ENCODE results near the gene KCNE5. TPM values are rescaled to one million over a fixed set of nuclear protein-coding genes. Genes with fewer than 3 reads are reported as not detected.
"Not testable (repeated sequence)": the region's sequence is repeated elsewhere in the genome, so short reads cannot be mapped to it uniquely, and the experiment has no call there.

KCNE5 gene
- total RNA-seq = not detected

- no peaks in the 10 kb centered on the region for H3K27me3 ChIP-seq
- TF ChIP-seq, protein P1, sequence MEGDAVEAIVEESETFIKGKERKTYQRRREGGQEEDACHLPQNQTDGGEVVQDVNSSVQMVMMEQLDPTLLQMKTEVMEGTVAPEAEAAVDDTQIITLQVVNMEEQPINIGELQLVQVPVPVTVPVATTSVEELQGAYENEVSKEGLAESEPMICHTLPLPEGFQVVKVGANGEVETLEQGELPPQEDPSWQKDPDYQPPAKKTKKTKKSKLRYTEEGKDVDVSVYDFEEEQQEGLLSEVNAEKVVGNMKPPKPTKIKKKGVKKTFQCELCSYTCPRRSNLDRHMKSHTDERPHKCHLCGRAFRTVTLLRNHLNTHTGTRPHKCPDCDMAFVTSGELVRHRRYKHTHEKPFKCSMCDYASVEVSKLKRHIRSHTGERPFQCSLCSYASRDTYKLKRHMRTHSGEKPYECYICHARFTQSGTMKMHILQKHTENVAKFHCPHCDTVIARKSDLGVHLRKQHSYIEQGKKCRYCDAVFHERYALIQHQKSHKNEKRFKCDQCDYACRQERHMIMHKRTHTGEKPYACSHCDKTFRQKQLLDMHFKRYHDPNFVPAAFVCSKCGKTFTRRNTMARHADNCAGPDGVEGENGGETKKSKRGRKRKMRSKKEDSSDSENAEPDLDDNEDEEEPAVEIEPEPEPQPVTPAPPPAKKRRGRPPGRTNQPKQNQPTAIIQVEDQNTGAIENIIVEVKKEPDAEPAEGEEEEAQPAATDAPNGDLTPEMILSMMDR (IDR thresholded peaks at IDR 0.05) = no peak
- TF ChIP-seq POLR2A (IDR thresholded peaks at IDR 0.05) = no peak
- no peaks in the 10 kb centered on the region for H3K4me1 ChIP-seq
- no peak for DNase-seq
- no peak within 1 kb of the TSS for H3K27ac ChIP-seq
- peak within 1 kb of the TSS in 1 of 4 donors; percentile 21 for H3K4me3 ChIP-seq
- no peaks in the 10 kb centered on the region for H3K9me3 ChIP-seq
- no peaks in the 10 kb centered on the region for H3K36me3 ChIP-seq
Measured at GRCh38 chrX:109624641-109625616, at the start of gene KCNE5. Gene KCNE5 (minus strand): TSS chrX:109625172. CDS start chrX:109625020, 152 bp downstream.

DNA sequence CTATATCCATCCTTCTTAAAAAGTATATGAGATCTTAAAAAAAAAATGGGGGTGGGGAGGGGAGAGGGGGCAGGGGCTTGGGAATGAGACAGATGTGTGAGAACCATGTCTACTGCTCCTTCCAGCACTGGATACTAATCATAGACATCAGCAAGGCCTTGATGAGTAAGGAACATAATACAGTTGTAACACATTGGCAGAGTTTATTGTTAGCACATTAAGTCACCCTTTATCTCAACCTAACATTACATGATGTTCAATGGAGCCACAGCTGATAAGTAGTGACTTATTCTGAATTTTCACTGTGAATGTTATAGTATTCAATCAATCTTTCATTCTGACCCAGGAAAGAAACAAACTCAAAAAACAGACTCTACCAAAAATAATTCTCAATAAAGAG is 47.3 kb upstream of the KCNE5 start:
- no peak for DNase-seq
- TF ChIP-seq, protein P1 (IDR thresholded peaks at IDR 0.05) = no peak
- TF ChIP-seq POLR2A (IDR thresholded peaks at IDR 0.05) = no peak
- no peaks in the 10 kb centered on the region for H3K4me1 ChIP-seq
- no peak overlapping the region for H3K27ac ChIP-seq
- no peaks in the 10 kb centered on the region for H3K9me3 ChIP-seq
- H3K36me3 ChIP-seq = peaks cover 0 to 11% (median 0%) of the 10 kb centered on the region in 3 donors
- no peaks in the 10 kb centered on the region for H3K27me3 ChIP-seq
- H3K4me3 ChIP-seq = no peak overlapping the region

- H3K27me3 ChIP-seq, H3K4me1 ChIP-seq, H3K4me3 ChIP-seq, DNase-seq, H3K27ac ChIP-seq, H3K9me3 ChIP-seq: not testable (repeated sequence)
- H3K36me3 ChIP-seq = peaks cover 0 to 13% (median 0%) of the 10 kb centered on the region in 3 donors
Measured at GRCh38 chrX:109671170-109671569, 46.2 kb upstream of the KCNE5 start.

- no peak for DNase-seq
- Histone ChIP-seq H3K27me3 (no peaks in the 10 kb centered on the region), H3K27ac (no peak overlapping the region), H3K9me3 (no peaks in the 10 kb centered on the region), H3K4me1 (no peaks in the 10 kb centered on the region), H3K4me3 (no peak overlapping the region), H3K36me3 (peaks cover 0 to 10% (median 0%) of the 10 kb centered on the region in 3 donors)
- TF ChIP-seq, protein P1 (IDR thresholded peaks at IDR 0.05) = no peak
- TF ChIP-seq POLR2A (IDR thresholded peaks at IDR 0.05) = no peak
Measured at GRCh38 chrX:109667986-109668385, 43.0 kb upstream of the KCNE5 start.

- Histone ChIP-seq H3K4me1 (no peaks in the 10 kb centered on the region), H3K27ac (no peak overlapping the region), H3K36me3 (peaks cover 0 to 3% (median 0%) of the 10 kb centered on the region in 3 donors), H3K4me3 (no peak overlapping the region), H3K9me3 (no peaks in the 10 kb centered on the region), H3K27me3 (no peaks in the 10 kb centered on the region)
- no peak for DNase-seq
- no peak for TF ChIP-seq POLR2A (IDR thresholded peaks at IDR 0.05)
- TF ChIP-seq, protein P1 (IDR thresholded peaks at IDR 0.05) = no peak
Measured at GRCh38 chrX:109660435-109661143, 35.6 kb upstream of the KCNE5 start.

DNA sequence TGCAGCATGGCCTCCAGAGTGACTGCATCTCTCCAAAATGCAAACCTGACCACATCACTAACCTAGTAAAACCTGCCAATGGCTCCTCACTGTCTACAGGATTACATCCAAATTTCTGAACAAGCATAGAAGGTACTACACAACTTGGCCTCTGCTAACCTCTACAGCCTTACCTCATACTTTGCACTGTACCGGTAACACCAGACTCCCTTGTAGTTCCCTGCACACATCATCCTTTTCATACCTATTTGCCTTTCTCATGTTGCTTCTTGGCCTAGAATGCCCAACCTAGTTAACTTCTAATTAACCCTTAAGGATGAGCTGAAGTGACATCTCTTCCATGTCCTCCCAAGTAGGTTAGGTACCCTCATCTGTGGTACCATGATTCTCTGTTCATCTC is 33.4 kb upstream of the KCNE5 start:
- Histone ChIP-seq H3K4me1 (no peaks in the 10 kb centered on the region), H3K9me3 (no peaks in the 10 kb centered on the region), H3K4me3 (no peak overlapping the region), H3K27me3 (no peaks in the 10 kb centered on the region), H3K36me3 (peaks cover 0 to 3% (median 0%) of the 10 kb centered on the region in 3 donors), H3K27ac (no peak overlapping the region)
- TF ChIP-seq, protein P1 (IDR thresholded peaks at IDR 0.05) = no peak
- no peak for DNase-seq

DNA sequence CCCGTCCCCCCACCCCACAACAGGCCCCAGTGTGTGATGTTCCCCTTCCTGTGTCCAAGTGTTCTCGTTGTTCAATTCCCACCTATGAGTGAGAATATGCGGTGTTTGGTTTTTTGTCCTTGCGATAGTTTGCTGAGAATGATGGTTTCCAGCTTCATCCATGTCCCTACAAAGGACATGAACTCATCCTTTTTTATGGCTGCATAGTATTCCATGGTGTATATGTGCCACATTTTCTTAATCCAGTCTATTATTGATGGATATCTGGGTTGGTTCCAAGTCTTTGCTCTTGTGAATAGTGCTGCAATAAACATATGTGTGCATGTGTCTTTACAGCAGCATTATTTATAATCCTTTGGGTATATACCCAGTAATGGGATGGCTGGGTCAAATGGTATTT is 32.4 kb upstream of the KCNE5 start:
- H3K27me3 ChIP-seq, H3K4me3 ChIP-seq, H3K9me3 ChIP-seq: not testable (repeated sequence)

More for the DNA sequence above, 32.4 kb upstream of the KCNE5 start:
- not testable (repeated sequence) for H3K4me1 ChIP-seq, DNase-seq, H3K27ac ChIP-seq, H3K36me3 ChIP-seq

Measured in Peyer's patch (tissue), 4 donors.